H9 (cell line): ENCODE measurements around the gene METTL1. TPM values are rescaled to one million over a fixed set of nuclear protein-coding genes. Genes with fewer than 3 reads are reported as not detected.

Experiments used
- DNase-seq: peaks from one replicate; pipeline ENCODE4 v3.0.0-alpha.2; 2017
- H2AFZ ChIP-seq: one replicate; pipeline ENCODE4 v1.6.1; 2013; ENCODE audit warnings: mild to moderate bottlenecking, low read length, control low read depth, moderate library complexity
- H2AK5ac ChIP-seq: 2 replicates; pipeline ENCODE4 v1.6.1; 2013; ENCODE audit warnings: low read length, control low read depth, mixed read lengths; ENCODE audit not compliant: insufficient read length
- H2BK120ac ChIP-seq: one replicate; pipeline ENCODE4 v1.6.1; 2013; ENCODE audit warnings: low read depth, mild to moderate bottlenecking, low read length, control low read depth, inconsistent platforms; ENCODE audit not compliant: poor library complexity, severe bottlenecking
- H2BK12ac ChIP-seq: 2 replicates; pipeline ENCODE4 v1.6.1; 2013; ENCODE audit warnings: low read length, control low read depth, mixed read lengths, low read depth; ENCODE audit not compliant: insufficient read length
- H2BK15ac ChIP-seq: 2 replicates; pipeline ENCODE4 v1.6.1; 2013; ENCODE audit warnings: low read depth, low read length, control low read depth
- H2BK20ac ChIP-seq: one replicate; pipeline ENCODE4 v1.6.1; 2013; ENCODE audit warnings: low read depth, mild to moderate bottlenecking, low read length, control low read depth, inconsistent platforms; ENCODE audit not compliant: poor library complexity, severe bottlenecking
- H2BK5ac ChIP-seq: 2 replicates; pipeline ENCODE4 v1.6.1; 2013; ENCODE audit warnings: low read length, control low read depth, mixed read lengths; ENCODE audit not compliant: insufficient read length
- H3K14ac ChIP-seq: 2 replicates; pipeline ENCODE4 v1.6.1; 2013; ENCODE audit warnings: low read length, control low read depth; ENCODE audit not compliant: insufficient read depth
- H3K18ac ChIP-seq: 2 replicates; pipeline ENCODE4 v1.6.1; 2013; ENCODE audit warnings: low read depth, mild to moderate bottlenecking, mixed read lengths, low read length, control low read depth; ENCODE audit not compliant: insufficient read length
- H3K23ac ChIP-seq: 2 replicates; pipeline ENCODE4 v1.6.1; 2013; ENCODE audit warnings: low read length, control low read depth, mixed read lengths, low read depth; ENCODE audit not compliant: insufficient read length
- H3K23me2 ChIP-seq: 2 replicates; pipeline ENCODE4 v1.6.1; 2013; ENCODE audit warnings: low read depth, mild to moderate bottlenecking, mixed read lengths, low read length, control low read depth; ENCODE audit not compliant: insufficient read length, poor library complexity, severe bottlenecking
- H3K27ac ChIP-seq: 2 replicates; pipeline ENCODE4 v1.5.1; 2013; ENCODE audit warnings: low read length, control low read depth, mixed read lengths, low read depth; ENCODE audit not compliant: insufficient read length
- H3K27me3 ChIP-seq: 2 replicates; pipeline ENCODE4 v1.6.1; 2013; ENCODE audit warnings: low read length, control low read depth, inconsistent platforms; ENCODE audit not compliant: insufficient read depth
- H3K4ac ChIP-seq: 2 replicates; pipeline ENCODE4 v1.6.1; 2013; ENCODE audit warnings: low read depth, mild to moderate bottlenecking, control low read depth, inconsistent platforms, low read length, moderate library complexity
- H3K4me1 ChIP-seq: 2 replicates; pipeline ENCODE4 v1.6.1; 2013; ENCODE audit warnings: low read length, control low read depth, inconsistent platforms; ENCODE audit not compliant: insufficient read depth
- H3K4me2 ChIP-seq: 2 replicates; pipeline ENCODE4 v1.6.1; 2013; ENCODE audit warnings: low read length, control low read depth, mixed read lengths; ENCODE audit not compliant: insufficient read length, insufficient read depth
- H3K56ac ChIP-seq: 2 replicates; pipeline ENCODE4 v1.6.1; 2013; ENCODE audit warnings: low read depth, mild to moderate bottlenecking, mixed read lengths, low read length, control low read depth; ENCODE audit not compliant: insufficient read length
- H3K79me1 ChIP-seq: 2 replicates; pipeline ENCODE4 v1.6.1; 2013; ENCODE audit warnings: low read depth, mild to moderate bottlenecking, moderate library complexity, low read length, control low read depth, inconsistent platforms; ENCODE audit not compliant: insufficient read depth, poor library complexity, severe bottlenecking
- H3K79me2 ChIP-seq: 2 replicates; pipeline ENCODE4 v1.6.1; 2013; ENCODE audit warnings: low read length, control low read depth, inconsistent platforms; ENCODE audit not compliant: insufficient read depth
- H3K9ac ChIP-seq: 2 replicates; pipeline ENCODE4 v1.6.1; 2013; ENCODE audit warnings: low read length, control low read depth, mixed read lengths; ENCODE audit not compliant: insufficient read length; ENCODE audit errors: extremely low read depth
- H3K9me3 ChIP-seq: one replicate; pipeline ENCODE4 v1.6.1; 2013; ENCODE audit warnings: low read depth, low read length, inconsistent platforms; ENCODE audit not compliant: control insufficient read depth
- H3T11ph ChIP-seq: one replicate; pipeline ENCODE4 v1.6.1; 2013; ENCODE audit warnings: mild to moderate bottlenecking, low read length, control low read depth, inconsistent platforms
- H4K20me1 ChIP-seq: one replicate; pipeline ENCODE4 v1.6.1; 2013; ENCODE audit not compliant: control insufficient read depth, insufficient read length, insufficient read depth
- H4K5ac ChIP-seq: 2 replicates; pipeline ENCODE4 v1.6.1; 2013; ENCODE audit warnings: low read depth, mild to moderate bottlenecking, mixed read lengths, low read length, control low read depth; ENCODE audit not compliant: insufficient read length
- H4K8ac ChIP-seq: replicated peaks from 2 replicates; pipeline ENCODE4 v1.6.1; 2013; ENCODE audit warnings: low read length, control low read depth, mixed read lengths, low read depth; ENCODE audit not compliant: insufficient read length
- H4K91ac ChIP-seq: 2 replicates; pipeline ENCODE4 v1.6.1; 2013; ENCODE audit warnings: low read depth, mild to moderate bottlenecking, moderate library complexity, mixed read lengths, low read length, control low read depth; ENCODE audit not compliant: insufficient read length
- H3K27ac Mint-ChIP-seq, 3 experiments: 2 replicates in 2 of 3; 3 replicates in 1 of 3; pipeline ENCODE4 v1.8.0; 2020 to 2021; ENCODE audit warnings: mixed read lengths in 3 of 3, mild to moderate bottlenecking in 1 of 3, moderate library complexity in 1 of 3
- H3K27me3 Mint-ChIP-seq: 2 replicates; pipeline ENCODE4 v1.8.0; 2021; ENCODE audit warnings: low read depth, mild to moderate bottlenecking, moderate library complexity, mixed read lengths
- H3K36me3 Mint-ChIP-seq, 3 experiments: 2 replicates in 2 of 3; 3 replicates in 1 of 3; pipeline ENCODE4 v1.8.0; 2020 to 2021; ENCODE audit warnings: low read depth in 3 of 3, mixed read lengths in 3 of 3; ENCODE audit not compliant: insufficient read depth in 1 of 3
- H3K4me1 Mint-ChIP-seq, 2 experiments: 2 replicates each; pipeline ENCODE4 v1.8.0; 2020; ENCODE audit warnings: mixed read lengths in 2 of 2
- H3K4me3 Mint-ChIP-seq, 2 experiments: 2 replicates in 1 of 2; 3 replicates in 1 of 2; pipeline ENCODE4 v1.8.0; 2020 to 2021; ENCODE audit warnings: mild to moderate bottlenecking in 2 of 2, mixed read lengths in 2 of 2, moderate library complexity in 1 of 2
- H3K9me3 Mint-ChIP-seq, 2 experiments: 2 replicates in 1 of 2; 3 replicates in 1 of 2; pipeline ENCODE4 v1.8.0; 2020; ENCODE audit warnings: mild to moderate bottlenecking in 2 of 2, mixed read lengths in 2 of 2, moderate library complexity in 1 of 2
- CTCF ChIP-seq: fragments of 200-600 bp; sonication (generic); conservative IDR thresholded peaks from 3 replicates; pipeline ENCODE4 v1.8.0; 2021; ENCODE audit warnings: antibody characterized with exemption, mild to moderate bottlenecking
- WGBS: extraction: QIAGEN DNeasy Blood & Tissue Kit; methylation state at CpG from one replicate; pipeline ENCODE4 v1.1.7; 2013; ENCODE audit warnings: missing lambda C conversion rate, low lambda C conversion rate, mixed read lengths; ENCODE audit not compliant: insufficient read length; ENCODE audit errors: extremely low coverage; 5-methylcytosine and 5-hydroxymethylcytosine counted together
- total RNA-seq: library from RNA; stranded (reverse); gene quantifications from 2 replicates; pipeline ENCODE4 v1.2.1, GENCODE V29; 2021

The METTL1 gene
- total RNA-seq, 1 experiment from 2014 or later: 58.4 TPM

DNA sequence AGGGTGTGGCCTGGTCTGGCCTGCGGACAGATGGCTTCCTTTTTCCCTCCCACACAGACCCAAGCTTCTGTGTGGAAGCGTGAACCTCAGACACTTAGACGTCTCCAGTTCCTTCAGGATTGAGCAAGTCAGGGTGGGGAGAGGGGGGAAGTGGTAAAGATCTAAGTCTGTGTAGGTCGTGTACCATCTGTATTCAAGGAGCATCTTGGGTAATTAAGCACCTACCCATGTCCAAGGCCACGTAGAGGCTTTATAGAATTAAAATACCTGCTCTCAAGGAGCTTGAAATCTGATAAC lies 44.9 kb upstream of the METTL1 start:
- H2AFZ ChIP-seq: no peak overlapping the region
- no peaks in the 10 kb centered on the region for H4K20me1 ChIP-seq
- no peak overlapping the region for H2BK5ac ChIP-seq
- no peak overlapping the region for H3K18ac ChIP-seq
- no peak for TF ChIP-seq CTCF
- no peak overlapping the region for H2BK20ac ChIP-seq
- no peak overlapping the region for H2BK12ac ChIP-seq
- H3K4ac ChIP-seq: no peak overlapping the region
- no peaks in the 10 kb centered on the region for H3K27me3 ChIP-seq
- H3K79me1 ChIP-seq: no peaks in the 10 kb centered on the region
- H3K4me1 ChIP-seq: no peaks in the 10 kb centered on the region
- Mint-ChIP-seq H3K36me3 (peaks cover 0 to 16% (median 11%) of the 10 kb centered on the region in 3 experiments; a peak in 6 of 7 replicates), H3K4me3 (no peak overlapping the region), H3K27ac (no peak overlapping the region), H3K9me3 (no peaks in the 10 kb centered on the region), H3K27me3 (no peaks in the 10 kb centered on the region), H3K4me1 (peaks cover 6 to 10% of the 10 kb centered on the region in 2 experiments)
- H4K91ac ChIP-seq: no peak overlapping the region
- H3K79me2 ChIP-seq: no peaks in the 10 kb centered on the region
- H3K4me2 ChIP-seq: no peak overlapping the region
- H2BK120ac ChIP-seq: no peak overlapping the region
- no peak overlapping the region for H3K23ac ChIP-seq
- no peaks in the 10 kb centered on the region for H3K9me3 ChIP-seq
- no CpG with 5 or more reads among the region's 5 CpGs for WGBS
- no peak overlapping the region for H3T11ph ChIP-seq
- no peak overlapping the region for H2BK15ac ChIP-seq
- no peaks in the 10 kb centered on the region for H3K23me2 ChIP-seq
- H3K56ac ChIP-seq: no peak overlapping the region
- no peak overlapping the region for H4K8ac ChIP-seq
- H3K9ac ChIP-seq: no peak overlapping the region
- no peak overlapping the region for H3K14ac ChIP-seq
- no peak overlapping the region for H4K5ac ChIP-seq
- H2AK5ac ChIP-seq: no peak overlapping the region
- H3K27ac ChIP-seq: no peak overlapping the region
- no peak for DNase-seq
